ENCODE results near the gene ERGIC1. TPM values are rescaled to one million over a fixed set of nuclear protein-coding genes. Genes with fewer than 3 reads are reported as not detected.

ERGIC1 gene
- total and polyA plus RNA-seq, 2 of the 13 experiments (the other 11 are each of a cell fraction or from before 2014, with no cell fraction given) = 78.5 to 184 TPM

DNA sequence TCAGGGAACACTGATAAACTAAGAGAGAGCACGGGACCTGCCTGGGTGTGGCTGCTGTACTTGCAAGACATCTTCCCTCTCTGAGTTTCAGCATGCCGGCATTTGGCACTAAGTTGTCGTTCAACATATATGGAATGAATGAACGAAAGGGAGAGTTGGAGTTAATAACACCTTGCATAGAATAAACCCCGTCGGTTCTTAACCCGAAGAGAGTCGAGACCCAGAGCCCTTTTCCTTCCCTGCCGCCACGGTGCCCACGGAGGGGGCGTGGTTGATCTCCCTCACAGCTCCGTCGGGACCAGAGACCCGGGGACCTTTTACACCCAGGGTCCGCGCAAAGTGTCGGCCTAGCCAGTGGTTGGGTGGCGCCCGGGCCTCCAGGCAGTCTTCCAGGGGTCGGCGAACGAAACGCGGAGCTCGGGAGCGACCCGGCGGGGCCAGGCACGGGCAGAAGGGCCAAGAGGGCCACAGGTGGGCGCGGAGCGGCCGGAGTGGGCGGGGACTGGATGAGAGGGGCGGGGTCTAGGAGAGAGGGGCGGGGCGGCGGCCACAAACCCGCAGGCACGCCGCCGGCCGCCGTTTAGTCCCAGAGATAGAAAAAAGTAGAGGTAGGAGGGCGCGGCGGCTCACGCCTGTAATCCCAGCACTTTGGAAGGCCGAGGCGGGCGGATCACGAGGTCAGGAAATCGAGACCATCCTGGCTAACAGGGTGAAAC, 124.4 kb downstream of the ERGIC1 start (continued):
- TF ChIP-seq, protein P1, sequence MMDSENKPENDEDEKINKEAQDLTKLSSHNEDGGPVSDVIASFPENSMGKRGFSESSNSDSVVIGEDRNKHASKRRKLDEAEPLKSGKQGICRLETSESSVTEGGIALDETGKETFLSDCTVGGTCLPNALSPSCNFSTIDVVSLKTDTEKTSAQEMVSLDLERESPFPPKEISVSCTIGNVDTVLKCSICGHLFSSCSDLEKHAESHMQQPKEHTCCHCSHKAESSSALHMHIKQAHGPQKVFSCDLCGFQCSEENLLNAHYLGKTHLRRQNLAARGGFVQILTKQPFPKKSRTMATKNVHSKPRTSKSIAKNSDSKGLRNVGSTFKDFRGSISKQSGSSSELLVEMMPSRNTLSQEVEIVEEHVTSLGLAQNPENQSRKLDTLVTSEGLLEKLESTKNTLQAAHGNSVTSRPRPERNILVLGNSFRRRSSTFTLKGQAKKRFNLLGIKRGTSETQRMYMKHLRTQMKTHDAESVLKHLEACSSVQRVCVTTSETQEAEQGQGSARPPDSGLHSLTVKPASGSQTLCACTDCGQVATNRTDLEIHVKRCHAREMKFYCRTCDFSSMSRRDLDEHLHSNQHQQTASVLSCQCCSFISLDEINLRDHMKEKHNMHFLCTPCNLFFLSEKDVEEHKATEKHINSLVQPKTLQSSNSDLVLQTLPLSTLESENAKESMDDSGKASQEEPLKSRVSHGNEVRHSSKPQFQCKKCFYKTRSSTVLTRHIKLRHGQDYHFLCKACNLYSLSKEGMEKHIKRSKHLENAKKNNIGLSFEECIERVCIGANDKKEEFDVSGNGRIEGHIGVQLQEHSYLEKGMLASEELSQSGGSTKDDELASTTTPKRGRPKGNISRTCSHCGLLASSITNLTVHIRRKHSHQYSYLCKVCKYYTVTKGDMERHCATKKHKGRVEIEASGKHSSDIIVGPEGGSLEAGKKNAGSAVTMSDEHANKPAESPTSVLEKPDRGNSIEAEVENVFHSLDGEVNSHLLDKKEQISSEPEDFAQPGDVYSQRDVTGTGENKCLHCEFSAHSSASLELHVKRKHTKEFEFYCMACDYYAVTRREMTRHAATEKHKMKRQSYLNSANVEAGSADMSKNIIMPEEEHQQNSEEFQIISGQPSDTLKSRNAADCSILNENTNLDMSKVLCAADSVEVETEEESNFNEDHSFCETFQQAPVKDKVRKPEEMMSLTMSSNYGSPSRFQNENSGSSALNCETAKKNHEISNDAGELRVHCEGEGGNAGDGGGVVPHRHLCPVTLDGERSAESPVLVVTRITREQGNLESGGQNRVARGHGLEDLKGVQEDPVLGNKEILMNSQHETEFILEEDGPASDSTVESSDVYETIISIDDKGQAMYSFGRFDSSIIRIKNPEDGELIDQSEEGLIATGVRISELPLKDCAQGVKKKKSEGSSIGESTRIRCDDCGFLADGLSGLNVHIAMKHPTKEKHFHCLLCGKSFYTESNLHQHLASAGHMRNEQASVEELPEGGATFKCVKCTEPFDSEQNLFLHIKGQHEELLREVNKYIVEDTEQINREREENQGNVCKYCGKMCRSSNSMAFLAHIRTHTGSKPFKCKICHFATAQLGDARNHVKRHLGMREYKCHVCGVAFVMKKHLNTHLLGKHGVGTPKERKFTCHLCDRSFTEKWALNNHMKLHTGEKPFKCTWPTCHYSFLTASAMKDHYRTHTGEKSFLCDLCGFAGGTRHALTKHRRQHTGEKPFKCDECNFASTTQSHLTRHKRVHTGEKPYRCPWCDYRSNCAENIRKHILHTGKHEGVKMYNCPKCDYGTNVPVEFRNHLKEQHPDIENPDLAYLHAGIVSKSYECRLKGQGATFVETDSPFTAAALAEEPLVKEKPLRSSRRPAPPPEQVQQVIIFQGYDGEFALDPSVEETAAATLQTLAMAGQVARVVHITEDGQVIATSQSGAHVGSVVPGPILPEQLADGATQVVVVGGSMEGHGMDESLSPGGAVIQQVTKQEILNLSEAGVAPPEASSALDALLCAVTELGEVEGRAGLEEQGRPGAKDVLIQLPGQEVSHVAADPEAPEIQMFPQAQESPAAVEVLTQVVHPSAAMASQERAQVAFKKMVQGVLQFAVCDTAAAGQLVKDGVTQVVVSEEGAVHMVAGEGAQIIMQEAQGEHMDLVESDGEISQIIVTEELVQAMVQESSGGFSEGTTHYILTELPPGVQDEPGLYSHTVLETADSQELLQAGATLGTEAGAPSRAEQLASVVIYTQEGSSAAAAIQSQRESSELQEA (CRISPR knock-in tag; IDR thresholded peaks at IDR 0.05; ENCODE audit: not compliant biosample characterization) = peak; percentile 6
- TF ChIP-seq, protein P2, sequence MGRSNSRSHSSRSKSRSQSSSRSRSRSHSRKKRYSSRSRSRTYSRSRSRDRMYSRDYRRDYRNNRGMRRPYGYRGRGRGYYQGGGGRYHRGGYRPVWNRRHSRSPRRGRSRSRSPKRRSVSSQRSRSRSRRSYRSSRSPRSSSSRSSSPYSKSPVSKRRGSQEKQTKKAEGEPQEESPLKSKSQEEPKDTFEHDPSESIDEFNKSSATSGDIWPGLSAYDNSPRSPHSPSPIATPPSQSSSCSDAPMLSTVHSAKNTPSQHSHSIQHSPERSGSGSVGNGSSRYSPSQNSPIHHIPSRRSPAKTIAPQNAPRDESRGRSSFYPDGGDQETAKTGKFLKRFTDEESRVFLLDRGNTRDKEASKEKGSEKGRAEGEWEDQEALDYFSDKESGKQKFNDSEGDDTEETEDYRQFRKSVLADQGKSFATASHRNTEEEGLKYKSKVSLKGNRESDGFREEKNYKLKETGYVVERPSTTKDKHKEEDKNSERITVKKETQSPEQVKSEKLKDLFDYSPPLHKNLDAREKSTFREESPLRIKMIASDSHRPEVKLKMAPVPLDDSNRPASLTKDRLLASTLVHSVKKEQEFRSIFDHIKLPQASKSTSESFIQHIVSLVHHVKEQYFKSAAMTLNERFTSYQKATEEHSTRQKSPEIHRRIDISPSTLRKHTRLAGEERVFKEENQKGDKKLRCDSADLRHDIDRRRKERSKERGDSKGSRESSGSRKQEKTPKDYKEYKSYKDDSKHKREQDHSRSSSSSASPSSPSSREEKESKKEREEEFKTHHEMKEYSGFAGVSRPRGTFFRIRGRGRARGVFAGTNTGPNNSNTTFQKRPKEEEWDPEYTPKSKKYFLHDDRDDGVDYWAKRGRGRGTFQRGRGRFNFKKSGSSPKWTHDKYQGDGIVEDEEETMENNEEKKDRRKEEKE (IDR thresholded peaks at IDR 0.05) = no peak
- TF ChIP-seq ZNF10 (CRISPR knock-in tag; IDR thresholded peaks at IDR 0.05; ENCODE audit: borderline replicate concordance, low read depth) (no peak), KMT2B (CRISPR knock-in tag; IDR thresholded peaks at IDR 0.05) (no peak), ZNF251 (CRISPR knock-in tag; IDR thresholded peaks at IDR 0.05) (no peak), ZNF432 (CRISPR knock-in tag; IDR thresholded peaks at IDR 0.05; ENCODE audit: borderline replicate concordance) (no peak), ZKSCAN5 (CRISPR knock-in tag; IDR thresholded peaks at IDR 0.05) (no peak), FOXM1 (CRISPR knock-in tag; IDR thresholded peaks at IDR 0.05) (no peak), TGIF2 (CRISPR knock-in tag; IDR thresholded peaks at IDR 0.05) (no peak), MAFK (conservative IDR thresholded peaks at IDR 0.05 in 1 of 2, IDR thresholded peaks at IDR 0.05 in 1 of 2; ENCODE audit: low read length in 2 of 2) (no peak), TCF7 (IDR thresholded peaks at IDR 0.05; ENCODE audit: low read depth) (no peak), ZNF720 (CRISPR knock-in tag; IDR thresholded peaks at IDR 0.05) (no peak), CHCHD3 (CRISPR knock-in tag; IDR thresholded peaks at IDR 0.05) (no peak), ZNF772 (CRISPR knock-in tag; IDR thresholded peaks at IDR 0.05) (0 out of 2 replicates have a peak, but pooled peaks have one; percentile 21), ZNF12 (CRISPR knock-in tag; IDR thresholded peaks at IDR 0.05) (no peak)
- TF ChIP-seq, protein P3, sequence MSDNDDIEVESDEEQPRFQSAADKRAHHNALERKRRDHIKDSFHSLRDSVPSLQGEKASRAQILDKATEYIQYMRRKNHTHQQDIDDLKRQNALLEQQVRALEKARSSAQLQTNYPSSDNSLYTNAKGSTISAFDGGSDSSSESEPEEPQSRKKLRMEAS (IDR thresholded peaks at IDR 0.05) = no peak
- TF ChIP-seq, protein P4, sequence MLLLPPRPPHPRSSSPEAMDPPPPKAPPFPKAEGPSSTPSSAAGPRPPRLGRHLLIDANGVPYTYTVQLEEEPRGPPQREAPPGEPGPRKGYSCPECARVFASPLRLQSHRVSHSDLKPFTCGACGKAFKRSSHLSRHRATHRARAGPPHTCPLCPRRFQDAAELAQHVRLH (CRISPR knock-in tag; IDR thresholded peaks at IDR 0.05; ENCODE audit: borderline replicate concordance, low read depth) = no peak
- TF ChIP-seq, protein P5, sequence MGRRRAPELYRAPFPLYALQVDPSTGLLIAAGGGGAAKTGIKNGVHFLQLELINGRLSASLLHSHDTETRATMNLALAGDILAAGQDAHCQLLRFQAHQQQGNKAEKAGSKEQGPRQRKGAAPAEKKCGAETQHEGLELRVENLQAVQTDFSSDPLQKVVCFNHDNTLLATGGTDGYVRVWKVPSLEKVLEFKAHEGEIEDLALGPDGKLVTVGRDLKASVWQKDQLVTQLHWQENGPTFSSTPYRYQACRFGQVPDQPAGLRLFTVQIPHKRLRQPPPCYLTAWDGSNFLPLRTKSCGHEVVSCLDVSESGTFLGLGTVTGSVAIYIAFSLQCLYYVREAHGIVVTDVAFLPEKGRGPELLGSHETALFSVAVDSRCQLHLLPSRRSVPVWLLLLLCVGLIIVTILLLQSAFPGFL (CRISPR knock-in tag; IDR thresholded peaks at IDR 0.05) = no peak
